ENCODE data around the gene GOLM1. TPM values are rescaled to one million over a fixed set of nuclear protein-coding genes. Genes with fewer than 3 reads are reported as not detected.

GOLM1 gene
- total and polyA plus RNA-seq, 2 donors (not counting 3 experiments of a cell fraction or from before 2014, with no cell fraction given): 49.8 to 108 TPM

DNA sequence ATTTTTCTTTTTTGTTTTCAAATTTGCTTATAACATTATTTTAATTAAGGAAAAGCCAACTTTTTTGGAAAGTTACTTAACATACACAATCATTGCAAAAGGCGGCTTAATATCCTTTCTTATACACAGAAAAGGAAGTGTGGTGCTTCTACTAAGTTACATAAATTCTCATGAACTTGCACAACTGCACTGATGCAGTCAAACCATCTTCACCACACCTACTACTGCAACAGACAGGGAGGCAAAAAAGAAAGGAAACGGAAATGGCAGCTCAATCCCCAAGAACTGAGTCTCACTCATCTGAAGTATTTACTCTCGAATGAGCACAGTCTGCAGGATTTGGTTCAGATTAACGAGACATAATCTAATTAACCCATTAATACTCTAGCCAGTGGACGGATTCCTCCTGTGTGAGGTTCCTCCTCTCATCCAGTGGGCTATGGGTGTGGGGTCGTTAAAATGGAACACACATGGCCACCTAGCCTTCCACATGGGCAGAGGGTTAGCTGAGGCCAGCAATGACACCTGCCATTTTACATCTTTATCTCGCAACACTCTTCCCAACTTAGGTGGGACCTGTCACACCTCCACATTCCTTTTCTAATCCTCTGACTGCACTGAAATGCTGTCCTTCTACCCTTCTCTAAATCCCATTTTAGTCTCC, 30.0 kb downstream of the GOLM1 start:
- H3K27ac ChIP-seq (ENCODE audit: insufficient read depth, low read depth, low read length): no peak overlapping the region
- no peaks in the 10 kb centered on the region for H3K9me3 ChIP-seq (replicated peaks; ENCODE audit: control insufficient read depth, insufficient read depth, low read length)
- H4K20me1 ChIP-seq (replicated peaks; ENCODE audit: control insufficient read depth, extremely low read depth, insufficient read depth, low read length): no peaks in the 10 kb centered on the region
- FAIRE-seq (no peak), DNase-seq (ENCODE audit: low read depth, low spot score) (no peak)
- no TSS peak for BruUV-seq (replicated peaks)
- H3K4me1 ChIP-seq (ENCODE audit: control insufficient read depth, extremely low read depth, insufficient read depth, low read length): no peaks in the 10 kb centered on the region
- ChIA-PET CTCF (interaction anchor here (0.7 kb wide), 1 partner anchor 11 kb away, joined by 3 read pairs; no protein-coding TSS in a partner anchor), POLR2A (no interaction called here)
- H3K4me3 ChIP-seq (replicated peaks in 1 of 3; ENCODE audit: insufficient read depth in 1 of 3, low read depth in 1 of 3, low read length in 3 of 3): no peak overlapping the region
- H3K9me1 ChIP-seq (replicated peaks; ENCODE audit: control insufficient read depth, extremely low read depth, insufficient read depth, low read length): no peaks in the 10 kb centered on the region
- H3K36me3 ChIP-seq (ENCODE audit: control insufficient read depth in 2 of 2, extremely low read depth in 1 of 2, insufficient read depth in 2 of 2, low read length in 2 of 2): peaks cover 3 to 4% of the 10 kb centered on the region in 2 experiments
- H3K9ac ChIP-seq (replicated peaks; ENCODE audit: extremely low read depth, insufficient read depth, low read length): no peak overlapping the region
- peaks cover 12% of the 10 kb centered on the region for H3K79me2 ChIP-seq (ENCODE audit: control insufficient read depth, insufficient read depth, low read length)
- no peak overlapping the region for H2AFZ ChIP-seq (ENCODE audit: low read depth, low read length)
- intact Hi-C loops (cut with micrococcal nuclease): no loop called here
- H3K27me3 ChIP-seq (ENCODE audit: control insufficient read depth in 2 of 2, insufficient read depth in 2 of 2, low read length in 2 of 2): no peaks in the 10 kb centered on the region
- dilution Hi-C loops (cut with MboI; ENCODE audit: extremely low pct_ligation_motif_present, low sequenced_read_pairs): no loop called here
- TF ChIP-seq, protein P1, sequence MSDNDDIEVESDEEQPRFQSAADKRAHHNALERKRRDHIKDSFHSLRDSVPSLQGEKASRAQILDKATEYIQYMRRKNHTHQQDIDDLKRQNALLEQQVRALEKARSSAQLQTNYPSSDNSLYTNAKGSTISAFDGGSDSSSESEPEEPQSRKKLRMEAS (IDR thresholded peaks at IDR 0.05; ENCODE audit: insufficient read depth, insufficient read length): no peak
- TF ChIP-seq, protein P2, sequence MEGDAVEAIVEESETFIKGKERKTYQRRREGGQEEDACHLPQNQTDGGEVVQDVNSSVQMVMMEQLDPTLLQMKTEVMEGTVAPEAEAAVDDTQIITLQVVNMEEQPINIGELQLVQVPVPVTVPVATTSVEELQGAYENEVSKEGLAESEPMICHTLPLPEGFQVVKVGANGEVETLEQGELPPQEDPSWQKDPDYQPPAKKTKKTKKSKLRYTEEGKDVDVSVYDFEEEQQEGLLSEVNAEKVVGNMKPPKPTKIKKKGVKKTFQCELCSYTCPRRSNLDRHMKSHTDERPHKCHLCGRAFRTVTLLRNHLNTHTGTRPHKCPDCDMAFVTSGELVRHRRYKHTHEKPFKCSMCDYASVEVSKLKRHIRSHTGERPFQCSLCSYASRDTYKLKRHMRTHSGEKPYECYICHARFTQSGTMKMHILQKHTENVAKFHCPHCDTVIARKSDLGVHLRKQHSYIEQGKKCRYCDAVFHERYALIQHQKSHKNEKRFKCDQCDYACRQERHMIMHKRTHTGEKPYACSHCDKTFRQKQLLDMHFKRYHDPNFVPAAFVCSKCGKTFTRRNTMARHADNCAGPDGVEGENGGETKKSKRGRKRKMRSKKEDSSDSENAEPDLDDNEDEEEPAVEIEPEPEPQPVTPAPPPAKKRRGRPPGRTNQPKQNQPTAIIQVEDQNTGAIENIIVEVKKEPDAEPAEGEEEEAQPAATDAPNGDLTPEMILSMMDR (IDR thresholded peaks at IDR 0.05; ENCODE audit: extremely low read depth in 1 of 2, insufficient read depth in 1 of 2, low read depth in 1 of 2, low read length in 2 of 2): no peak
- no peak for TF ChIP-seq GATA2 (IDR thresholded peaks at IDR 0.05; ENCODE audit: insufficient read depth, insufficient read length, low read depth, low read length)
- no peak for TF ChIP-seq FOS (IDR thresholded peaks at IDR 0.05; ENCODE audit: borderline replicate concordance, insufficient read depth, low read length)
- no peak for TF ChIP-seq POLR2A (IDR thresholded peaks at IDR 0.05; ENCODE audit: low read depth, low read length)
- no peak for TF ChIP-seq EZH2 (IDR thresholded peaks at IDR 0.05; ENCODE audit: borderline replicate concordance, low read depth, low read length, severe bottlenecking)
- TF ChIP-seq MYC (IDR thresholded peaks at IDR 0.05; ENCODE audit: low read depth, low read length): no peak
- no peak for TF ChIP-seq POLR2AphosphoS5 (IDR thresholded peaks at IDR 0.05; ENCODE audit: insufficient read depth, low read depth, low read length)
- TF ChIP-seq JUN (IDR thresholded peaks at IDR 0.05; ENCODE audit: borderline replicate concordance, insufficient read depth, insufficient read length, low read depth): no peak
- H3K4me2 ChIP-seq (ENCODE audit: insufficient read depth, low read length): no peak overlapping the region
